Ovary (tissue), 3 donors: ENCODE measurements around the gene ITPK1.

ENCODE experiments used
- CTCF ChIP-seq, 3 donors: fragments of 450-650 bp in 2 of 3; fragments of 200-600 bp in 1 of 3; IDR thresholded peaks; one replicate each; pipeline versions ENCODE4 v1.5.1 to v1.8.0; 2016 to 2022; ENCODE audit warnings: antibody characterized with exemption in 3 of 3, mild to moderate bottlenecking in 1 of 3
- EP300 ChIP-seq: sonication (generic); formaldehyde crosslinking; IDR thresholded peaks from one replicate; pipeline ENCODE4 v1.6.1; 2017; ENCODE audit warnings: antibody characterized with exemption
- donor health status: DM: no; HTN: no; CAD: no.

GRCh38 chr14:93110856-93111419 lies 4.8 kb downstream of the ITPK1 start:
- TF ChIP-seq EP300 (no peak), CTCF (IDR thresholded peaks at IDR 0.05) (no peak)
